IPS DF 19.7 (cell line): ENCODE results near the gene MYL5.
"Not testable (repeated sequence)": the region's sequence is repeated elsewhere in the genome, so short reads cannot be mapped to it uniquely, and the experiment has no call there.

Experiments
- DNase-seq: peaks from one replicate; pipeline ENCODE4 v3.0.0-alpha.2; 2013; ENCODE audit warnings: low read depth, low spot score

Gene MYL5

DNA sequence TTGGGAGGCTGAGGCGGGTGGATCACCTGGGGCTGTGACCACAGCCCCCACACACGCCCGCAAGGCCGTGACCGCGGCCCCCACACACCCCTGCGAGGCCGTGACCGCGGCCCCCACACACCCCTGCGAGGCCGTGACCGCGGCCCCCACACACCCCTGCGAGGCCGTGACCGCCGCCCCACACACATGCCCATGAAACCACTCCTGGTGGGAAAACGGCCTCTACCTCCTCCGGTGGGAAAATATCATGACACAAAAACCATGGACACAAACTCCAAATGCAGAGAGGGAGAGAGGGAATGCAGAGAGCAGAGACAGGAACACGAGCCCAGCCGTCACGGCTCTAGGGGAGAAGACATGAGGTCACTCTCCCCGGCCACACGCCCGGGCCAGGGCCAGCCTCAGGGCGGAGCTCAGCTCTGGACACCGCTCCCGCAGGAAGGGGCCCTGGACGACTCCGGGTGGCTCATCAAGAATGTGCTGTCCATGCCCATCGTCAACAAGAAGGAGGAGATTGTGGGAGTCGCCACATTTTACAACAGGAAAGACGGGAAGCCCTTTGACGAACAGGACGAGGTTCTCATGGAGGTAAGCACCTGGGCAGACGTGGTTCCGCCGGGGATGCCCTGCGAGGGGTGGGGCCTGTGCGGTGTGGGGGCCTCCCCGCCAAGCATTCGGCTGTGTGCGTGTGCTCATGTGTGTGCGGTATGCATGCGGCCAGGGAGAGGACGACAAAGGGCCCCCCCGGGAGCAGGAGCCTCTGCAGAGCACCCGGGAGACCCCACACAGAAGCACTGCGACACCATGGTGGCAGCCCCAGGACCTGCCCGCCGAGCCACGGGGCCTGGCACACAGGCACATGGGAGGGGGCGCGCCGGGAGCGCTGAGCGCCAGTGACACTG, 17.7 kb upstream of the MYL5 start:
- no peak for DNase-seq

DNA sequence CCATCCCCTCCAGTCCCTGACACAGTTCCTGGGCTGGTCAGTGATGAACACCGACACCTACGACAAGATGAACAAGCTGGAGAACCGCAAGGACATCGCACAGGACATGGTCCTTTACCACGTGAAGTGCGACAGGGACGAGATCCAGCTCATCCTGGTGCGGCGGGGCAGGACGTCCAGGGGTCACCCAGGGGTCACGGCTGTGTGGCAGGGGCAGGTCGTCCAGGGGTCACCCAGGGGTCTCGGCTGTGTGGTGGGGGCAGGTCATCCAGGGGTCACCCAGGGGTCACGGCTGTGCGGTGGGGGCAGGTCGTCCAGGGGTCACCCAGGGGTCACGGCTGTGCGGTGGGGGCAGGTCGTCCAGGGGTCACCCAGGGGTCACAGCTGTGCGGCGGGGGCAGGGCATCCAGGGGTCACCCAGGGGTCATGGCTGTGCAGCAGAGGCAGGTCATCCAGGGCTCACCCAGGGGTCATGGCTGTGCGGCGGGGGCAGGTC, 17.0 kb upstream of the MYL5 start:
- no peak for DNase-seq

DNA sequence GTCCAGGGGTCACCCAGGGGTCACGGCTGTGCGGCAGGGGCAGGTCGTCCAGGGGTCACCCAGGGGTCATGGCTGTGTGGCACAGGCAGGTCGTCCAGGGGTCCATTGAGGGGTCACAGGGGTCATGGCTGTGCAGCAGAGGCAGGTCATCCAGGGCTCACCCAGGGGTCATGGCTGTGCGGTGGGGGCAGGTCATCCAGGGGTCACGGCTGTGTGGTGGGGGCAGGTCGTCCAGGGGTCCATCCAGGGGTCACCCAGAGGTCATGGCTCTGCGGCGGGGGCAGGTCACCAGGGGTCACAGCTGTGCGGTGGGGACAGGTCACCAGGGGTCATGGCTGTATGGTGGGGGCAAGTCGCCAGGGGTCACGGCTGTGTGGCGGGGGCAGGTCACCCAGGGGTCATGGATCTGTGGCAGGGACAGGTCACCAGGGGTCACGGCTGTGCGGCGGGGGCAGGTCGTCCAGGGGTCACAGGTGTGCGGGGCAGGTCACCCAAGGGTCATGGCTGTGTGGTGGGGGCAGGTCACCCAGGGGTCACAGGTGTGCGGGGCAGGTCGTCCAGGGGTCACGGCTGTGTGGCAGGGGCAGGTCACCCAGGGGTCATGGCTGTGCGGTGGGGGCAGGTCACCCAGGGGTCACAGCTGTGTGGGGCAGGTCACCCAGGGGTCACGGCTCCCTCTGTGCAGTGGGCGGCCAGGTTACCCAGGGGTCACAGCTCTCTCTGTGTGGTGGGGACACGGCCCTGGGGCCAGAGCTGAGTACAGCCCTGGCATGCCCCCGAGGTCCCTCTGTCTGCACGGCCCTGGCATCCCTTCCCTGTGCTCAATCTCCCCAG, 16.3 kb upstream of the MYL5 start:
- DNase-seq: no peak

DNA sequence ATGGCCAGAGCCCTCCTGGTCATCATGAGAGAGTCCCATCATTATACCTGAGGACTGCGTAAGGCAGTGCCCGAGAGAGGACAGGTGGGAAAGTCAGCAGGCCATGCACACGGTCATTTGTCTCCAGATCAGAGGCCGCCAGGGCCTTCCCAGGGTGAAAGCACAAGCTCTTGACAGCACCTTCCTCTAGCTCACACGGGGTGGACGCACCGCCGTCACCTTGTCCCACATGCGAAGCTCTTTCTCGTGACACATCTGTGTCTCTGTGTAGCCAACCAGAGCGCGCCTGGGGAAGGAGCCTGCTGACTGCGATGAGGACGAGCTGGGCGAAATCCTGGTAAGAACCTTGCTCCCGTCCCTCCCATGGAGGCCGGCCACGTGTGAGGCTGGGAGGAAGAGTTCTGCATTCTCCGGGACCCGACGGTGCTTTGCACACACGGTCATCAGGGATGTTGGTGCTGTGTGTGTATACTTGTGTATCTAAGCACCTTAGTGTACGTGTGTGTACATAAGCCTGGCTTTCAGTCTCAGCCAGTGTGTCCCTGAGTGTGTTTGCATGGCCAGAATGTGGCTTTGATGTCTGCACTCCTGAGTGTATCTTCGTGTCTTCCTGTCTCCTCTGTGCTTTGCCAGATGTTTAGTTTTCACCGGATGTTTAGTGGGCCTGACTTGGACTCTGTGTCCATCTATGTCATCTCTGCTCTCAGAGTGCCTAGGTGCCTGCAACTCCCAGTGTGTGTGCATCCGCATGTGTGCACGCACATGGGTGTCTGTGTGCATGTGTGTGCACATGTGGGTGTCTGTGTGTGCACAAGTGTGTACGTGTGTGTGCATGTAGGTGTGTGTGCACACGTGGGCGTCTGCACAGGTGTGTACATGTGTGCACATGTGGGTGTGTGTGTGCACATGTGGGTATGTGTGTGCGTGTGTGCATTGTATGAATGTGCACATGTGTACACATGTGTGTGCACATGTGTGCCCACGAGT, 15.4 kb upstream of the MYL5 start:
- DNase-seq: no peak

DNA sequence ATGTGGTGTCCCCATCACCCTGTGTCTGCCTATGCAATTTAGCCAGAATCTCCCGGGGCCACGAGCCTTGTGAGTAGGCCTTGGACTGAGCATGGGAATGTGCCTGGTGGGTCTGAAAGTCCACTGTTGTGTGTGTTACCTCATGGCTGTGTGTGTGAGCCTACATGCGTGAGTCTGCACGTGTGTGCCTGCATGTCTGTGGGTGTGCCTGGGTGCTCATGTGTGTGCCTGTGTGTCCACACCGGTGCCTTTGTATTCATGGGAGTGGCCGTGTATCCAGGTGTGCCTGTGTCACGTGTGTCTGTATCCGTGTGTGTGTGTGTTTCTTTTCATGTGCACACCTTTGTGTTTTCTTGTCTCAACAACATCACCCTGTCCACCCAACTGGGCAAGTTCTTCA, 14.5 kb upstream of the MYL5 start:
- no peak for DNase-seq

DNA sequence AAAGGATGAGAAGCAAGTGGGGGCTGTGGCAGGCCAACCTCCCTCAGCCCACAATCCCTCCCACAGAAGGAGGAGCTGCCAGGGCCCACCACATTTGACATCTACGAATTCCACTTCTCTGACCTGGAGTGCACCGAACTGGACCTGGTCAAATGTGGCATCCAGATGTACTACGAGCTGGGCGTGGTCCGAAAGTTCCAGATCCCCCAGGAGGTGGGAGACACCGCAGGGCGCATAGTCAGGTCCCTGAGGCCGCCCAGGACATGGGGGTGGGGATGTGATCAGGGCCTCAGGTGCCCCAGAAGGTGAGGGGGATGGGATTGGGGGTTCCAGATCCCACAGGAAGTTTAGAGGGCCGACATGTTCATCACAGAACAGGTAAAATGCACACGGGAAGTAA, 13.9 kb upstream of the MYL5 start:
- no peak for DNase-seq

DNA sequence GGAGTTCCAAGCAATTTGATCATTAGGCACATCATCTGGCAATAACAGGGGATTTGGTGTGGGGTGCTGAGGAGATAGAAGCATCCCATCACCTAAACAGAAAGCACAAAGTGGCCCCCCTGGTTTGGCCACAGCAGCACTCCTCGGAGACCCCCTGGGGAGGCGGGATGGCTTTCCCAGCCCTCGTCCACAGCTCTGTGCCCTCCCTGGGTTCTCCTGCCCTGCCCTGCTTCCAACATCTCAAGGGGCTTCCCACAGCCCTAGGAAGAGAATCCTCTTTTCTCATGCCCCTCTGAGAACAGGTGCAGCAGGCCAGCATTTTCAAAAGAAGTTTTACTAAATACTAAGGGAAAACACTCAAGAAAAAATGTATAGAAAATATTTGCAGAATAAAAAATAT, 13.1 kb upstream of the MYL5 start:
- no peak for DNase-seq

DNA sequence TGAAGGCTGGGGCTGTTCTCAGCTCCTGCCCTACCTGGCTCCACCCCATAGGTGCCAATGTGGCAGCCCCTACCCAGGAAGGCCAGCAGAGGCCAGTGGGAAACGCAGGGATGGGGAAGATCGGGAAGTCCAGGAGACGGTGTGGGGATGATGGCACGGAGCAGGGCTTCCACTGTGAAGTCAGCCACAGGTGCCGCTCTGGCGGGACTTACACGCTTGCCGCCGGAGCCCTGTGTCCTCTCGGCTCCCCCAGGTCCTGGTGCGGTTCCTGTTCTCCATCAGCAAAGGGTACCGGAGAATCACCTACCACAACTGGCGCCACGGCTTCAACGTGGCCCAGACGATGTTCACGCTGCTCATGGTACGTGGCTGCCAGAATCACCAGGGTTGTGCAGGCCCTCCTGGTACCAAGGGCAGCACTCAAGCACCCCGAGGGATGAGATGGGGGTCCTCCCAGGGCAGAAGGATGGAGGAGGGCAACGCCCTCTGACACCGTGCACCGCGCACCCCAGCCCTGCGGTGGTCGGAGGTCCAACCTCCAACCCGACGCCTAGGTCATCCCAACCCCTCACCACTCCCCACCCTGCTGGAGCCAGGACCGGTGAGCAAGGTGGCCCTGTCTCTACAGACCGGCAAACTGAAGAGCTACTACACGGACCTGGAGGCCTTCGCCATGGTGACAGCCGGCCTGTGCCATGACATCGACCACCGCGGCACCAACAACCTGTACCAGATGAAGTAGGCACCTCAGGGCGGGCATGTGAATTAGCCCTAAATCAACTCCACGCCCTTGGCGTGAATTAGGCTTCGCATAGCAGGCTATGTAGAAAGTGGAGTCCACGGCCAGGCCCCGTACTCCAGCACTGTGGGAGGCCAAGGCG, 12.2 kb upstream of the MYL5 start:
- DNase-seq: no peak

DNA sequence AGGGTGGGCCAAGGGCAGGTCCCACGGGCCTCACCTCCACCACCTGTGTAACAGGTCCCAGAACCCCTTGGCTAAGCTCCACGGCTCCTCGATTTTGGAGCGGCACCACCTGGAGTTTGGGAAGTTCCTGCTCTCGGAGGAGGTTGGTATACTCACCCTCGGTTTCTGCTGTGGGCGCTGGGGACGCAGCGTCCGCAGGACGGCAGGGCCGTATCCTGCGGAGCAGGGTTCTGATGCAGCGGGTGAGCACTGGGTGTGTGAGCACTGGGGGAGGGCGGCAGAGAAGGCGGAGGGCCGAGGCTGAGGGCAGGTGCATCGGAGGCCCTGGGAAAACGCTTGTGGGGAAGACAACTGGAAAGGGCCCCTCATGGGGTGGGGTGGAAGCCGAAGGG, 11.3 kb upstream of the MYL5 start:
- no peak for DNase-seq

DNA sequence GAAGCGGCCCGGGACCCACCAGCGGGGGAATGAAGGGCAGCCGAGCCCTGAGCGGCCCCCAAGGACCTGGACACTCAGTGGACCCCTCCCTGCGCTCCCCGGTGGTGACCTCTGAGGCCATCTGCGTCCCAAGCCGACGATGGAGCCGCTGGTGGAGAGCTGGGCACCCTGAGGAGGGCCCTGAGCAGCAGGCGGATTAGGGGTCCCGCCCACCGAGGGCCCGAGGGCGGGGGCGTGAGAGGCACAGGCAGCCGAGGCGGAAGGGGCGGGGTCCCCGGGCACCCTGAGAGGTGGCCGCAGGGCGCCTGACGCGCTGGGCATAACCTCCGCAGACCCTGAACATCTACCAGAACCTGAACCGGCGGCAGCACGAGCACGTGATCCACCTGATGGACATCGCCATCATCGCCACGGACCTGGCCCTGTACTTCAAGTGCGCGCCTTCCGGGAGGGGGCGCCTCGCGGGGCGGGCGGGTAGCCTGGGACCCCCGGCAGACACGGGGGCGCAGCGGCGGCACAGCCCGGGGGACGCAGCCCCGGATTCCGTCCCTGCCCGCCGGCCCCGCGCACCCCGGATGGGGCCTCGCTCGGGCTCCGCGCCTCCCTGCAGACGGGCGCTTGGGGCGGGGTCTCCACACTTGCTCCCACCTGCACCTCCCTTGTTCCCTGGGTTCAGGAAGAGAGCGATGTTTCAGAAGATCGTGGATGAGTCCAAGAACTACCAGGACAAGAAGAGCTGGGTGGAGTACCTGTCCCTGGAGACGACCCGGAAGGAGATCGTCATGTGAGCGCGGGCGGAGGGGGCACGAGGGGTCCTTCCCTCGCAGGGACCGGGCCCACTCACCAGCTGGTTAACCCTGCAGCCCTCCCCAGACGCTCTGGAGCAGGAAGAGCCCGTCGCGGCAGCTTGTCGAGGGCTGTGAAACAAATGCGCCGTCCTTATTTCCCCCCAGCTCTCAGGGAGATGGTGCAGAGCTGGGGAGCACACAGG, 10.6 kb upstream of the MYL5 start:
- DNase-seq: no peak

DNA sequence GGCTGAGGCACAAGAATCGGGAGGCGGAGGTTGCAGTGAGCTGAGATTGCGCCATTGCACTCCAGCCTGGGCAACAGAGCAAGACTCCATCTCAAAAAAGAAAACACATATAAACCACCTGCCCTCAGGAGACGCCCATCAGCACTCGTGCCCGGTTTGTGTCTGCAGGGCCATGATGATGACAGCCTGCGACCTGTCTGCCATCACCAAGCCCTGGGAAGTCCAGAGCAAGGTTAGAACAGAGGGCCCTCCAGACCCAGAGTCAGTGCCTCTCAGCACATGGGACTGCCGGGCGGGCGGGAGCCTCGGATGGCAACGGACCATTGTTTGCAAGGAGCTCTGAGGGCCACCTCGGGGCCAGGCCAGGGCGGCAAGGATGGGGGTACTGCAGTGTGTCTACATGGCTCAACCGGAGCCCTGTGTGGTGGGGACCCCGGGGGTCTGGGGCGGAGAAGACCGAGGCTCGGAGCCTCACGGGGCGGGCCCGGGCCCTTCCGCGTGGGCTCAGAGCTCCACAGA, 9.6 kb upstream of the MYL5 start:
- no peak for DNase-seq

DNA sequence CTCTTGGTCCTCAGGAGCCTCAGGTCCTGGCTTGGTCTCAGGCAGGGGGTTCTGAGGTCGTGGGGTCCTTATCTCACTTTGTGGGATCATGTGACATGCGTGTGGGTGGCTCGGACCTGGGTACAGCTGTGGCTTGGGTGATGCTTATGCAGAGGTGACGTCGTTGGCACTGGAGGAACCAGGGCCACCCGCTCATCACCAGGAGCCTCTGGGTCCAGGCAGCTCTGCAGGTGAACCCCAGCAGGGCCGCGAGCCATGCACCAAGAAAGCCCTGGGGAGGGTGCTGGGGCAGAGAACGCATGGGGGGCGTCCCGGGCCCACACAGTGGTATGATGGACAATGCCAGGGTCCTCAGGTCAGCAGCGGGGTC, 9.0 kb upstream of the MYL5 start:
- no peak for DNase-seq

DNA sequence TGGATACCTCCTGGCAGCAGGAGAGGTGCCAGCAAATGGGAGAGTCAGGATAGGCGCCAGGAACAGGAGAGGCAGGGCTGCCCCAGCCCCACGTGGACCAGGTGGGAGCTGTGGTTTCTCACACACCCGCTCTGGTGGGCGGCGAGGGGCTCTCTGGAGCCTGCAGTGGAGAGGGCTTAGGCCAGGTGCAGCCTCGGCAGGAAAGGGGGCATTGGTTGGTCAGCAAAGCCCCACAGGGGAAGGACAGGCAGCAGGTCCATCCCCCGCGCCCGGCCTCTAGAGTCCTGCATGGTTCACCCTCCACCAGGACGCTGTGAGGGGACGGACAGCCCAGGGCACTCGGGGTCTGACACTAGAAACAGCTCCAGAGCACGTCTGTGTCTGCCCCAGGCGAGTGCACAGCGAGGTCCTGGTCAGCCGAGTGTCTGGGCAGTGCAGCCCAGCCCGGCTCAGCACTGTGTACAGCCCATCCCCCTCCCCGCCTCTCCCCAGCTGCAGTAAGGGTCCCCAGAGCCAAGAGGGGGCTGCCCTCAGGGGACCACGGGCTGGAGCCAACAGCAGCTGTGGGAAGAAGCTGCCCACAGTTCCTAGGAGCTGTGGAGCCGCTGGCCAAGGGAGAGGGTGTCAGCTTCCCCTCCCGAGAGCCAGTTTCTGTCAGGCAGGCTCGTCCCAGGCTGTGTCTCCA, 8.4 kb upstream of the MYL5 start:
- DNase-seq: no peak

DNA sequence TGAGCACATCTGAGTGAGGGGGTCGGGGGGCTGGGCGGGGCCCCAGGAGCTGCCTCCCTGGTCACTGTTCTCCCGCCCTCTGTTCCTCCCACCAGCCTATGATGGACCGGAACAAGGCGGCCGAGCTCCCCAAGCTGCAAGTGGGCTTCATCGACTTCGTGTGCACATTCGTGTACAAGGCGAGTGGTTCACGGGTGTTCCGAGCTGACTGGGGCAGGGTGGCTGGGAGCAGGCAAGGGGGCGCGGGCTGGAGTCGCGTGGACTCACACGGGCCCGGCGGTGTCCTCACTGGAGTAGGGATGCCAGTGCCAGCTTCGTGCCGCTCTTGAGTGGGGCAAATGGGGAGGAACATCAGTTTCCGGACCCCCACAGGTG, 7.9 kb upstream of the MYL5 start:
- DNase-seq: no peak

DNA sequence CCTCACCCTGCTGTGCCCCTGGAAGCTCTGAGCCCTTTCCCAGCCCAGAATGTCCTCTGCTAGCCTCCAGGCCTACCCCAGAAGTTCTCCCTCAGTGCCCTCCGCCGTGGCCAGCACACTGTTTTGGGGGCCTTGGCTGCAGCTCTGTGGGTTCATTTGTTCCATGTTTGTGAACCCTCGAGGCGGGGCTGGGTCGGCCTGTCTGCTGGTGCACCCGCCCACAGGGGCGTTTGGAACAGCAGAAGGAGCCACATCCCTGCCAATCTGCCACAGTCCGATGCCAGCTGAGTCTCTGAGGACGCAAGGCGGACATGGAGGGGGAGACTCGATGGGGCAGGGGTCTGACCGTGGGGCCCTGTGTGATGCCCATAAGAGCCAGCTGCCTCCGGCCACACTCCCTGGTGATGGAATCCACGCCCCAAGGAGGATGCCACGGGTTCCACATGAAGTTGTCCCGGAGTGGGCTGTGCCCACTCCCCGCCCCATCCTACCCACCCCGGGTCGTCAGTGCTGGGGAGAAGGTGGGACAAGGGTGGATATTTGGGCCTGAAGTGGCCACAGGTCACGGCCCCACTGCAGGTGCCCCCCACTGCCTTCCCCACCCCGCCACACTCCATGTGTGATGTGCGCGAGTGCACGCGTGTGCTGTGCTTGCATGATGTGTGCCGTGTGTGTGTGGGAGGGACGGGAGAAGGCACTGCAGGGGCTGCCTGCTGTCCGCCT, 7.4 kb upstream of the MYL5 start:
- DNase-seq: no peak

DNA sequence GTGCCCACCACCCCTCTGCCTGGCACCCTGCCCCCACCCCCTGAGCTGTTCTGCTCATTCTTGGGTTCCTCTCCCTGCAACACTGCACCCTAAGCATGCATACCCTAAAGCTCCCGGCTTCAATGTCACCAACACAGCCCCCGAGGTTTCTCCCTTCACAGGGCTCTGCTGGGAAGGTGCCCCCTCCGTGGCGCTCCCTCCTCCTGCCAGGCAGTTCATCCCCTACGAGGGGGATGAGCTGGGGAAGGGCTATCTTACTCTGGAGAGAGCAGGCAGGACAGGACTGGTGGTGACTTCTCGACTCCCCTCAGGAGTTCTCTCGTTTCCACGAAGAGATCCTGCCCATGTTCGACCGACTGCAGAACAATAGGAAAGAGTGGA, 6.8 kb upstream of the MYL5 start:
- no peak for DNase-seq

DNA sequence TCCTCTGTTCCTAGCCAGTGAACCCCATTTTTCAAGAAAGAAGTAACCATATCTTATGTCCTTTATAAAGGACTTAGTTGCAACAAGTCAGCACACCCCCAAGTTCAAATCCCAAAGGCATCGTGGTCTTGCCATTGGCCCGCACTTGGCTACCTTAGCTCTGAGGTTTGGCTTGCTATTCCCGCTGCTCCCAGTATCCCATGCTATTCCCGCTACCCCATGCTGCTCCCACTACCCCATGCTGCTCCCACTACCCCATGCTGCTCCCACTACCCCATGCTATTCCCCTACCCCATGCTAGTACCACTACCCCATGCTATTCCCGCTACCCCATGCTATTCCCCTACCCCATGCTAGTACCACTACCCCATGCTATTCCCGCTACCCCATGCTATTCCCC, 6.1 kb upstream of the MYL5 start:
- not testable (repeated sequence) for DNase-seq
